Activated B cell treated with CpG ODN at 0.5 μM for 24 hours (primary cell): Measurements from ENCODE around the gene SCAPER. TPM values are rescaled to one million over a fixed set of nuclear protein-coding genes. Genes with fewer than 3 reads are reported as not detected.
"Not testable (repeated sequence)": the region's sequence is repeated elsewhere in the genome, so short reads cannot be mapped to it uniquely, and the experiment has no call there.

ENCODE experiments used
- ATAC-seq: fragments of 200-7000 bp; cut with Tn5 transposase; one replicate; pipeline ENCODE4 v1.10.0; 2021; ENCODE audit warnings: low read depth, mild to moderate bottlenecking, moderate library complexity
- CTCF ChIA-PET: fragments of 350-600 bp; sonication (Branson Sonifier 250); formaldehyde crosslinking; loops from one replicate; lab custom pipeline; 2021; ENCODE audit warnings: antibody characterized with exemption; lab: Charles Lee
- POLR2A ChIA-PET: fragments of 350-600 bp; sonication (Branson Sonifier 250); formaldehyde crosslinking; loops from one replicate; lab custom pipeline; 2021; ENCODE audit warnings: antibody characterized with exemption; lab: Charles Lee
- DNase-seq: peaks from one replicate; pipeline ENCODE4 v3.0.0; 2022
- H3K27ac Mint-ChIP-seq: one replicate; pipeline ENCODE4 v1.8.0; 2020; ENCODE audit warnings: mixed read lengths
- H3K27me3 Mint-ChIP-seq: one replicate; pipeline ENCODE4 v1.8.0; 2021; ENCODE audit warnings: mixed read lengths
- H3K36me3 Mint-ChIP-seq: one replicate; pipeline ENCODE4 v1.8.0; 2021; ENCODE audit warnings: low read depth, mixed read lengths
- H3K4me1 Mint-ChIP-seq: one replicate; pipeline ENCODE4 v1.8.0; 2021; ENCODE audit warnings: mixed read lengths
- H3K4me3 Mint-ChIP-seq: one replicate; pipeline ENCODE4 v1.8.0; 2020; ENCODE audit warnings: mild to moderate bottlenecking, mixed read lengths
- H3K9me3 Mint-ChIP-seq: one replicate; pipeline ENCODE4 v1.8.0; 2020; ENCODE audit warnings: mixed read lengths
- CTCF ChIP-seq: fragments of 200-600 bp; IDR thresholded peaks from one replicate; pipeline ENCODE4 v1.8.0; 2022; ENCODE audit warnings: antibody characterized with exemption, mild to moderate bottlenecking
- intact Hi-C: fragments of 100-400 bp; cut with micrococcal nuclease; formaldehyde crosslinking; loops from one replicate; pipeline ENCODE4 v1.15.1; 2024
- total RNA-seq: library from RNA; stranded (reverse); gene quantifications from 2 replicates; pipeline ENCODE4 v1.2.3, GENCODE V29; 2022

SCAPER gene
- total RNA-seq, 1 donor from 2014 or later, result 38.8 TPM

GRCh38 chr15:76863123-76863522 is 42.0 kb downstream of the SCAPER start:
- ATAC-seq, result no peak
- no peak for DNase-seq
- POLR2A ChIA-PET, result no interaction called here
- H3K4me3 Mint-ChIP-seq, result no peak overlapping the region
- no peak for TF ChIP-seq CTCF
- CTCF ChIA-PET, result no interaction called here
- H3K27me3 Mint-ChIP-seq, result no peaks in the 10 kb centered on the region
- no peaks in the 10 kb centered on the region for H3K9me3 Mint-ChIP-seq
- intact Hi-C loops, result loop anchor here (10.0 kb wide), 1 partner anchor 528 kb away; the partner anchor contains the start of gene ISL2
- H3K4me1 Mint-ChIP-seq, result peaks cover 11% of the 10 kb centered on the region
- no peak overlapping the region for H3K27ac Mint-ChIP-seq
- peaks cover 15% of the 10 kb centered on the region for H3K36me3 Mint-ChIP-seq

- intact Hi-C loops, result loop anchor here (10.0 kb wide), 1 partner anchor 527 kb away; the partner anchor contains the start of gene ISL2
- no peak for ATAC-seq
Observed at GRCh38 chr15:76861815-76862397, 43.2 kb downstream of the SCAPER start.

GRCh38 chr15:76860201-76860600 is 44.9 kb downstream of the SCAPER start:
- intact Hi-C loops, result loop anchor here (10.0 kb wide), 1 partner anchor 525 kb away; the partner anchor contains the start of gene ISL2
- Mint-ChIP-seq H3K36me3 (peaks cover 29% of the 10 kb centered on the region), H3K4me1 (peaks cover 8% of the 10 kb centered on the region), H3K27ac (no peak overlapping the region), H3K4me3 (no peak overlapping the region), H3K9me3 (peaks cover 8% of the 10 kb centered on the region), H3K27me3 (no peaks in the 10 kb centered on the region)
- ATAC-seq (no peak), DNase-seq (no peak)
- TF ChIP-seq CTCF, result no peak
- ChIA-PET POLR2A (no interaction called here), CTCF (no interaction called here)

More at GRCh38 chr15:76861815-76862397, 43.2 kb downstream of the SCAPER start:
- Mint-ChIP-seq H3K4me3 (no peak overlapping the region), H3K9me3 (no peaks in the 10 kb centered on the region), H3K27me3 (no peaks in the 10 kb centered on the region), H3K27ac (no peak overlapping the region), H3K36me3 (peaks cover 17% of the 10 kb centered on the region), H3K4me1 (peaks cover 11% of the 10 kb centered on the region)
- TF ChIP-seq CTCF, result no peak
- no peak for DNase-seq
- POLR2A ChIA-PET, result no interaction called here
- CTCF ChIA-PET, result no interaction called here

GRCh38 chr15:76850367-76850766 is 54.8 kb downstream of the SCAPER start:
- Mint-ChIP-seq H3K9me3 (peaks cover 28% of the 10 kb centered on the region), H3K36me3 (peaks cover 68% of the 10 kb centered on the region)
- H3K27ac Mint-ChIP-seq, H3K27me3 Mint-ChIP-seq, POLR2A ChIA-PET, intact Hi-C loops, H3K4me3 Mint-ChIP-seq, H3K4me1 Mint-ChIP-seq, ATAC-seq, DNase-seq: not testable (repeated sequence)
- CTCF ChIA-PET, result interaction anchor here (1.1 kb wide), 1 partner anchor 9 kb away, joined by 4 read pairs; no protein-coding TSS in a partner anchor

- peaks cover 40% of the 10 kb centered on the region for H3K36me3 Mint-ChIP-seq
- H3K27ac Mint-ChIP-seq, result no peak overlapping the region
- H3K9me3 Mint-ChIP-seq, result peaks cover 9% of the 10 kb centered on the region
- no peaks in the 10 kb centered on the region for H3K27me3 Mint-ChIP-seq
- intact Hi-C loops, result no loop called here
- H3K4me3 Mint-ChIP-seq, result no peak overlapping the region
- no peak for DNase-seq
- H3K4me1 Mint-ChIP-seq, result peaks cover 28% of the 10 kb centered on the region
- TF ChIP-seq CTCF, result no peak
- POLR2A ChIA-PET, result interaction anchor here (0.7 kb wide), 1 partner anchor 1072 kb away, joined by 3 read pairs; no protein-coding TSS in a partner anchor
- no peak for ATAC-seq
- CTCF ChIA-PET, result no interaction called here
Observed at GRCh38 chr15:76846782-76847181, 58.4 kb downstream of the SCAPER start.
